ENCODE measurements around the gene PPAN. TPM values are rescaled to one million over a fixed set of nuclear protein-coding genes. Genes with fewer than 3 reads are reported as not detected.

PPAN gene
- total and polyA plus RNA-seq, 5 experiments from 2014 or later: 15.7 to 122 (median 42.7) TPM

DNA sequence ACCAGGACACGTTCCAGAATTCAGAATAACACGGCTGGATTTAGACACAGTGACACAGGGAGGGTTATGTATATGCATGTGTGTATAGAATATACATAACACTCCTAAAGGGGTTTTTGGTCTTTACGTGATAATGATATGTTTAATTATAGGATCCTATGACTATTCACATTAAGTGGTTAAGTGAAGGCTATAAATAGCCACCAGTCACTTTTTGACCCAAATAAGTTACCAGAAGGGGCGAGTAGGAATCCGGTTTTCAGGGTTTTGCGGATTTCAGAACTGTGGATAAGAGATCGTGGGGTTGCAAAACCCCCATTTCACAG is 10.6 kb upstream of the PPAN start:
- no peaks in the 10 kb centered on the region for H3K9me3 Mint-ChIP-seq
- POLR2A ChIA-PET: interaction anchor here (0.5 to 6.0 kb wide), 12 partner anchors 11 to 1904 kb away, joined by 3 to 103 read pairs (median 4); partner anchors contain the start of genes DNMT1, EIF3G, FBXL12 and P2RY11
- ATAC-seq (no peak), DNase-seq (no peak)
- peaks cover 5 to 22% (median 9%) of the 10 kb centered on the region in 3 donors for H3K36me3 Mint-ChIP-seq
- peak overlapping the region in 9 of 10 donors; percentile 8 to 71 (median 62) for H3K4me3 Mint-ChIP-seq
- H3K27ac Mint-ChIP-seq: peak overlapping the region; percentile 16 to 80 (median 70)
- no peaks in the 10 kb centered on the region for H3K27me3 Mint-ChIP-seq
- H3K4me1 Mint-ChIP-seq: peaks cover 22 to 38% (median 34%) of the 10 kb centered on the region in 4 donors

DNA sequence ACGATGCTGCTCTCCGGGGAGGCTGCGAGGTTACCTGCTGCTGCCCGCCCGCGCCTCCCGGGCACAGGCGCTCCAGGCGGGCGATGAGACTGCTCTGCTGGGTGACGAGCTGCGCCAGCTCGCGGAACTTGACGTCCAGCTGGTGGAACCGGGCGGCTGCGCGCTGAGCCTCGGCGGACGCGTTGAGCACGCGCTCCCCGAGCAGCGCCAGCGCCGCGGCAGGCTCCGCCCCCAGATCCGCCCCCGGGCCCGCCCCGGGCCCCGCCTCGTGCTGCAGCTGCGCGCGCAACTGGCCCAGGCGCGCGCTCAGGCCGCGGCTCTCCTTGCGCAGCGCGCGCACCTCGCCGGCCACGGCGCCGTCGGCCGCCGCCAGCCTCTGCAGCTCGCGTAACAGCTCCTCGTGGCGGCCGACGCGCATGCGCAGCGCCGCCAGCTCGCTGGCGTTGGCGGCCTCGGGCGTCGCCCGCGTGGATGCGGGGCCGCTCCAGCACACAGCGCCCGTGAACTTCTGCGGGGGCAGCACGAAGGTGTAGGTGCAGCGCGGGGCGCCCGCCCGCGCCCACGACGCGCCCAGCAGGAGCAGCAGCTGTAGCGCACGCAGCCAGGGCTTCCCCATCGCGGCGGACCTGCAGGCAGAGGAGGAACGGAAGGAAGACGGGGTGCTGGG is 10.1 kb upstream of the PPAN start:
- H3K36me3 Mint-ChIP-seq: peaks cover 5 to 19% (median 9%) of the 10 kb centered on the region in 3 donors
- DNase-seq (peak; percentile 84 to 96 (median 90)), ATAC-seq (peak; percentile 89 to 90)
- H3K9me3 Mint-ChIP-seq: no peaks in the 10 kb centered on the region
- peak overlapping the region; percentile 54 to 74 (median 69) for H3K4me3 Mint-ChIP-seq
- H3K4me1 Mint-ChIP-seq: peaks cover 22 to 39% (median 35%) of the 10 kb centered on the region in 4 donors
- H3K27me3 Mint-ChIP-seq: no peaks in the 10 kb centered on the region
- peak overlapping the region in 9 of 10 donors; percentile 49 to 87 (median 79) for H3K27ac Mint-ChIP-seq
- POLR2A ChIA-PET: interaction anchor here (0.5 to 6.0 kb wide), 15 partner anchors 10 to 1905 kb away, joined by 3 to 103 read pairs (median 4); partner anchors contain the start of genes DNMT1, EIF3G, FBXL12 and P2RY11

DNA sequence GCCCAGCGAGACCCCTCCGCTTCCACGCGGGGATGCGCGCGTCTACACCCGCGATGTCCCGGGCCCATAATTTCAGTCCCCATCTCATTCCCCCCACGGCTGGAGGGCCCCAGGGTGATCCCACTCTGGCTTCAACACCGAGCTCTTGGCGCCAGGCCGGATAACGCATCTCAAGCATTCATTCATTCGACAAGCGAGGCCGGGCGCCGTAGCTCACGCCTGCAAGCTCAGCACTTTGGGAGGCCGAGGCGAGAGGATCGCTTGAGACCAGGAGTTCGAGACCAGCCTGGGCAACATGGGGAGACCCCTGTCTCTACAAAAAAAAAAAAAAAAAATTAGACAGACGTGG is 9.6 kb upstream of the PPAN start:
- Mint-ChIP-seq H3K27me3 (no peaks in the 10 kb centered on the region), H3K27ac (peak overlapping the region in 8 of 10 donors; percentile 41 to 87 (median 80)), H3K4me3 (peak overlapping the region in 9 of 10 donors; percentile 50 to 74 (median 59)), H3K36me3 (peaks cover 5 to 17% (median 9%) of the 10 kb centered on the region in 3 donors), H3K9me3 (no peaks in the 10 kb centered on the region), H3K4me1 (peaks cover 21 to 41% (median 36%) of the 10 kb centered on the region in 4 donors)
- ATAC-seq: no peak
- POLR2A ChIA-PET: interaction anchor here (0.7 to 6.0 kb wide), 13 partner anchors 10 to 330 kb away, joined by 3 to 103 read pairs (median 4); partner anchors contain the start of genes DNMT1, EIF3G, P2RY11 and PPAN
- no peak for DNase-seq

DNA sequence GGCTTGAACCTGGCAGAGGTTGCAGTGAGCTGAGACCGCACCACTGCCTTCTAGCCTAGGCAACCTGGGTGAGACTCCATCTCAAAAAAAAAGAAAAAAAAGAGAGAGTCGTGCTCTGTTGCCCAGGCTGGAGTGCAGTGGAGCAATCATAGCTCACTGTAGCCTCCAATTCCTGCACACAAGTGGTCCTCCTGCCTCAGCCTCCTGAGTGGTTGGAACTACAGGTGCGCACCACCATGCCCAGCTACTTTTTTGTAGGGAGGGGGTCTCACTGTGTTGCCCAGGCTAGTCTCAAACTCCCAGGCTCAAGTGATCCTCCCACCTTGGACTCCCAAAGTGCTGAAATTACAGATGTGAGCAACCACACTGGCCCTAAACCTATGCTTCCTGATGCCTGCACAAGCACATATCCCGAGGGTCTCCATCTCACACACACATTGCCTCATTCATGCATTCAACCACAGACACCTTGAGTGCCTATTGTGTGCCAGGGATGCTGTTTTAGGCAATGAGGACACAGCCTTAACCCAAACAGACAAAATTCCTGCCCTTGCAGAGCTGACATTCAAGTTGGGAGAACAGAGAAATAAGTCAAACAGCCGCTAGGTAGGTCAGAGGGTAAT is 5.9 kb upstream of the PPAN start:
- DNase-seq (peak in 1 of 10 donors; percentile 51), ATAC-seq (no peak)
- no peaks in the 10 kb centered on the region for H3K36me3 Mint-ChIP-seq
- peak overlapping the region in 7 of 10 donors; percentile 15 to 65 (median 46) for H3K4me3 Mint-ChIP-seq
- POLR2A ChIA-PET: interaction anchor here (0.5 to 6.0 kb wide), 6 partner anchors 15 to 147 kb away, joined by 3 to 103 read pairs (median 4); partner anchors contain the start of genes EIF3G and P2RY11
- H3K27me3 Mint-ChIP-seq: no peaks in the 10 kb centered on the region
- peak overlapping the region in 7 of 10 donors; percentile 61 to 98 (median 88) for H3K27ac Mint-ChIP-seq
- H3K4me1 Mint-ChIP-seq: peaks cover 28 to 64% (median 59%) of the 10 kb centered on the region in 4 donors
- no peaks in the 10 kb centered on the region for H3K9me3 Mint-ChIP-seq

DNA sequence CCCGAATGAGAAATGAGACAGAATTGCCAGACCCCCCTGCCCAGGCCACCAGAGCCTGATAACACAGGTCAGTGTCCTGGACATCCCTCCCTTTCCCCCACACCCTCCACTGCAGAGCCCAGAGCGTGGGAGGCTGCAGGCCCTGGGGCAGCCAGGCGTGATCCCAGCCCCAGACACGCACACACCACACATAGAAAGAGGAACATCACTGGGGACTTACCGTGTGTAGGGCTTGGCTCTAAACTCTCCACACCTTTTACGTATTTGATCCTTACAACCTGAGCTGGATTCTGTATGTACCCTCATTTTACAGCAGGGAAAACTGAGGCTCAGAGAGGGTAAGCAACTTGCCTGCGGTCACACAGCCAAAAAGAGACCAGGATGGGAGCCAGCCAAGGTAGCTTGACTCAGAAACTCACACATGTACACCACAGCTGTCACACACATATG is 3.4 kb upstream of the PPAN start:
- H3K27ac Mint-ChIP-seq: peak overlapping the region; percentile 89 to 98 (median 98)
- POLR2A ChIA-PET: interaction anchor here (0.7 to 8.4 kb wide), 7 partner anchors 14 to 1657 kb away, joined by 4 to 101 read pairs (median 4); partner anchors contain the start of genes EIF3G, KRI1, SHFL and TMED1
- H3K36me3 Mint-ChIP-seq: peaks cover 0 to 12% (median 0%) of the 10 kb centered on the region in 3 donors
- DNase-seq: no peak
- peaks cover 34 to 73% (median 71%) of the 10 kb centered on the region in 4 donors for H3K4me1 Mint-ChIP-seq
- no peak for ATAC-seq
- H3K4me3 Mint-ChIP-seq: peak overlapping the region in 8 of 10 donors; percentile 3 to 81 (median 60)
- no peaks in the 10 kb centered on the region for H3K27me3 Mint-ChIP-seq
- no peaks in the 10 kb centered on the region for H3K9me3 Mint-ChIP-seq

DNA sequence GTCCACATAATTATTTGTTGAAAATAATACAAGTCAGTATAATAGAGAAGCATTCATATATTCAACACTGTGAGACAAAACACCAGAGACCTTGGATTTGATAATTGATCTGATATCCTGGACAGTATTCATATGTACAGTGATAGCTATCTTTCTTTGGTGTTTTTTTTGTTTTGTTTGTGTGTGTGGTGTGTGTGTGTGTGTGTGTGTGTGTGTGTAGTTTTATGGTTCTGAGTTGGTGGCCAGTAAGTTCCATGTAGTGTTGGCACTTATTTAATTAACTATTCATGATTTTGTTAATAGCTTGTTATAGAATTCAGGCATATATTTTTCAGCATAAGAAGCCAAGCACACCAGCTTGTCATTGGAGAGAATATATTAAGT is 2.0 kb upstream of the PPAN start:
- H3K4me3 Mint-ChIP-seq: peak overlapping the region in 7 of 10 donors; percentile 8 to 85 (median 37)
- H3K4me1 Mint-ChIP-seq: peaks cover 28 to 70% (median 67%) of the 10 kb centered on the region in 4 donors
- no peaks in the 10 kb centered on the region for H3K9me3 Mint-ChIP-seq
- DNase-seq (no peak), ATAC-seq (no peak)
- POLR2A ChIA-PET: interaction anchor here (0.6 to 8.4 kb wide), 7 partner anchors 7 to 1816 kb away, joined by 3 to 101 read pairs (median 4); partner anchors contain the start of genes EIF3G and RAB11B
- no peaks in the 10 kb centered on the region for H3K27me3 Mint-ChIP-seq
- H3K36me3 Mint-ChIP-seq: peaks cover 0 to 24% (median 0%) of the 10 kb centered on the region in 3 donors
- peak overlapping the region; percentile 95 to 100 (median 98) for H3K27ac Mint-ChIP-seq

DNA sequence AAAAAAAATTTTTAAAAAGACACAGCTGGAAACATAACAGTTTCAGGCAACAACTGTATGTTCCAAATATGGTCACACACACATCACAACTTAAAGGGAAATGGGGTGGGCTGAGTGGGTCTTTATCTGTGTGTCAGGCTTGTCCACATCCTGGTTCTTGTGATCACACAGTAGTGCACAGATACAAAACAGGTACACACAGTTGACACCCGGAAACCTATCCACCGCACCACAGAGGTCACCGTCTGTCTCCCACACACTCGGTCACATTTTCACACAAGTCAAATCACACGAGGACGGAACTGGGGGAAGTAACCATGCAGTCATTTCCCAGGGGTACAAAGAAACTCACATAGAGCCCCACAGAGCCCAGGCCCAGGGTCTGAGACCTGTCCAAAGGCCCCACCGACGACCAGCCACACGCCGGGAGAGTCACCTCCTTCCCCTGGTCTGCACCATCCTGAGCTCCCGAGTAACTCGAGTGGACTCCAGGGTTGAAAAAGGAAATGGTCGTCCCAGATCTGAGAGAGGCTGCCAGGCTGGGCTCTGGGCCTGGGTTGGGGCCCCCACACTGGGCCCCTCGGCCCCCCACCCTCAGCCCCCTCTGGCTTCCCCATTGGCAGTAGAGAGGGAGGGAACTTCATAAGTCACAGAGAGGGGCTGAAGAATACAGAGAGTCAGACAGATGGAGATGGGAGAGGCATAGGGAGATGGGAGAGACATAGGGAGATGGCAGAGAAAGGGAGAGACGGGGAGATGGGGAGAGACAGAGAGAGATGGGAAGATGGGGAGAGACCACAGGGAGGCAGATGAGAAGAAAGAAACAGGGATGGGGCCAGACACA is 1.3 kb upstream of the PPAN start:
- POLR2A ChIA-PET: interaction anchor here (0.6 to 8.4 kb wide), 9 partner anchors 8 to 1817 kb away, joined by 3 to 101 read pairs (median 4); partner anchors contain the start of genes EIF3G and RAB11B
- peak overlapping the region; percentile 75 to 93 (median 87) for H3K4me3 Mint-ChIP-seq

DNA sequence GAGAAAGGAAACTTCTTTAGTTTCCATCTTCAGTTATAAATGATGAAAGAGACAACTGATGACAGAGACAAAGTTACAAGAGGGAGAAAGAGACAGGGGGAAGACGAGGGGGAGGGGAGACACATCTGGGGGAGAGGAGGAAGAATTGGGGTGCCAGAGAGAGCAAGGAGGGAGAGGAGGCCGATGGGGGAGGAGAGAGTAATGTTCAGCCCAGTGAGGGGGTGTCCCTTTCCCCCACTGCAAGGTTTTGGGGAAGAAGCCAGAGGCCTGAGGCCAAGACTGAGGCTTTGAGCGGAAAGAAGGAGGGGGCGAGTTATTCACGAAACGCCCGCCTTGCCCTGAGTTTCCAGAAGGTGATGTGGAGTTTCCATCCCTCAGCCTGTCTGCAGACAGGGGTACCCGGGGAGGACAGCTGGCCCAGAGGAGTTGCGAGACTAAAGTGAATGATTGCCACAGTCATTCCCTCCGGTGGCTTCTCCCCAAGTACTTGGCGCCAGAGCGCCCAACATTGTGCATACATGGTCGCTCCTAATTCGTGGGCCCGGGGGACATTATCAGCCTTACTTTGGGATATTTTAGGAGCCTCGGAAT is 558 bp upstream of the PPAN start:
- H3K9me3 Mint-ChIP-seq: no peaks in the 10 kb centered on the region
- POLR2A ChIA-PET: interaction anchor here (0.7 to 8.4 kb wide), 6 partner anchors 9 to 298 kb away, joined by 3 to 101 read pairs (median 11); partner anchors contain the start of gene EIF3G
- peaks cover 0 to 39% (median under 1%) of the 10 kb centered on the region in 3 donors for H3K36me3 Mint-ChIP-seq
- H3K4me3 Mint-ChIP-seq: peak overlapping the region; percentile 75 to 93 (median 86)
- peak in 1 of 2 donors; percentile 31 for ATAC-seq
- H3K27me3 Mint-ChIP-seq: no peaks in the 10 kb centered on the region
- DNase-seq: peak in 6 of 10 donors; percentile 26 to 81 (median 52)
- peak overlapping the region; percentile 95 to 100 (median 98) for H3K27ac Mint-ChIP-seq
- H3K4me1 Mint-ChIP-seq: peaks cover 23 to 67% (median 60%) of the 10 kb centered on the region in 4 donors

More for the DNA sequence above, 1.3 kb upstream of the PPAN start:
- H3K27ac Mint-ChIP-seq: peak overlapping the region; percentile 95 to 100 (median 98)
- H3K36me3 Mint-ChIP-seq: peaks cover 0 to 32% (median 0%) of the 10 kb centered on the region in 3 donors
- H3K27me3 Mint-ChIP-seq: no peaks in the 10 kb centered on the region
- DNase-seq: peak; percentile 47 to 94 (median 79)
- H3K4me1 Mint-ChIP-seq: peaks cover 25 to 67% (median 61%) of the 10 kb centered on the region in 4 donors
- peak; percentile 73 to 87 for ATAC-seq
- no peaks in the 10 kb centered on the region for H3K9me3 Mint-ChIP-seq

DNA sequence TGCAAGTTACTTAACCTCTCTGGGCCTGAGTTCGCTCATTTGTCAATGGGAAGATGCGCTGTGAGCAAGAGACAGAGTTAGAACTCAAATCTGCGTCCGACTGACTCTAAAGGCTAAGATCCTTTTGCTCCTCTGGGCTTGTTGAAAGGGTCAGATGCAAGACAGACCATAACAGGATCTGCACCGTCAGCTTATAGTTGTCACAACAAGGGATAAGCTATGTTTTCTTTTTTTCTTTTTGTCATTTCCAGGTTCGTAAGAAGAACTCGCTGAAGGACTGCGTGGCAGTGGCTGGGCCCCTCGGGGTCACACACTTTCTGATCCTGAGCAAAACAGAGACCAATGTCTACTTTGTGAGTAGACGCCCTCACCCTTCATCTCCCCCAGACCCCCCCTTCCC is 1.1 kb downstream of the PPAN start:
- peaks cover 22 to 72% (median 60%) of the 10 kb centered on the region in 4 donors for H3K4me1 Mint-ChIP-seq
- peak overlapping the region; percentile 75 to 93 (median 85) for H3K4me3 Mint-ChIP-seq
- peaks cover 0 to 49% (median 3%) of the 10 kb centered on the region in 3 donors for H3K36me3 Mint-ChIP-seq
- ATAC-seq (no peak), DNase-seq (no peak)
- H3K9me3 Mint-ChIP-seq: no peaks in the 10 kb centered on the region
- H3K27me3 Mint-ChIP-seq: no peaks in the 10 kb centered on the region
- POLR2A ChIA-PET: interaction anchor here (0.6 to 8.4 kb wide), 7 partner anchors 10 to 132 kb away, joined by 3 to 101 read pairs (median 8); partner anchors contain the start of gene EIF3G
- H3K27ac Mint-ChIP-seq: peak overlapping the region; percentile 78 to 100 (median 96)

DNA sequence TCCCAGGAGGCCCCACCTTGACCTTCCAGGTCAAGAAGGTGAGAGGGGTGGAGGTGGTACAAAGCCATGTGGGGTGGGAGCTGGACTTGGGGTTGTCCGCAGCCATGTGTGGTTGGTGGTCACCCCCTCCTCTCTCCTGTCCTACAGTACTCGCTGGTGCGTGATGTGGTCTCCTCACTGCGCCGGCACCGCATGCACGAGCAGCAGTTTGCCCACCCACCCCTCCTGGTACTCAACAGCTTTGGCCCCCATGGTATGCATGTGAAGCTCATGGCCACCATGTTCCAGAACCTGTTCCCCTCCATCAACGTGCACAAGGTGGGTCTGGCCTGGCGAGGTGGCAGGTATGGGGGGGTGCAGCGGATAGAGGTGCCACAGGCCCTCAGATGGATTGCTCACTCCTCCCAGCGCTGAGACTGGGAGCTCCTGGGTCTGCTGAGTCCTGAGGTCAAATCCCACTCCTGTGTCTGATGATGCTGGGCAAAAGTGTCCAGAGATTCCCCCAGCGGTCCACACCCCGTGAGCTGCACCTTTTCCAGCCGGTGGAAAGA is 1.7 kb downstream of the PPAN start:
- ATAC-seq: no peak
- H3K4me3 Mint-ChIP-seq: peak overlapping the region; percentile 75 to 93 (median 85)
- no peak for DNase-seq
- POLR2A ChIA-PET: interaction anchor here (0.6 to 8.4 kb wide), 10 partner anchors 9 to 131 kb away, joined by 3 to 101 read pairs (median 4); partner anchors contain the start of gene EIF3G
- H3K4me1 Mint-ChIP-seq: peaks cover 25 to 72% (median 60%) of the 10 kb centered on the region in 4 donors
- peaks cover 0 to 51% (median 3%) of the 10 kb centered on the region in 3 donors for H3K36me3 Mint-ChIP-seq
- H3K9me3 Mint-ChIP-seq: no peaks in the 10 kb centered on the region
- no peaks in the 10 kb centered on the region for H3K27me3 Mint-ChIP-seq
- peak overlapping the region in 8 of 10 donors; percentile 5 to 100 (median 96) for H3K27ac Mint-ChIP-seq

Data from naive thymus-derived CD8-positive, alpha-beta T cell (primary cell).